ENCODE data around the gene OR7C1. TPM values are rescaled to one million over a fixed set of nuclear protein-coding genes. Genes with fewer than 3 reads are reported as not detected.
"Not testable (repeated sequence)": the region's sequence is repeated elsewhere in the genome, so short reads cannot be mapped to it uniquely, and the experiment has no call there.

Gene OR7C1
- total and polyA plus RNA-seq, 3 donors from 2014 or later, result 2.5 to 6.1 (median 4.2) TPM

- peak; percentile 56 for DNase-seq
- peak overlapping the region in 1 of 2 donors; percentile 47 for H3K4me3 ChIP-seq
- 8 to 13% methylated on average over 16 to 18 of the region's 18 CpGs for WGBS, 2 donors
- H3K9me3 ChIP-seq, result no peaks in the 10 kb centered on the region
- no peaks in the 10 kb centered on the region for H3K27me3 ChIP-seq
- no peak for TF ChIP-seq POLR2A (IDR thresholded peaks at IDR 0.05)
- TF ChIP-seq CTCF (IDR thresholded peaks at IDR 0.05), result peak in 2 of 3 experiments; percentile 69 to 71
- H3K36me3 ChIP-seq (ENCODE audit: low read depth, missing control alignments), result no peaks in the 10 kb centered on the region
- peaks cover 3% of the 10 kb centered on the region for H3K4me1 ChIP-seq
- peak overlapping the region; percentile 50 to 63 for H3K27ac ChIP-seq
- intact Hi-C loops (cut with DNase I; ENCODE audit: low total_unique reads), result no loop called here
Measured at GRCh38 chr19:14786421-14786851, 48.5 kb downstream of the OR7C1 start.

GRCh38 chr19:14785102-14785793 lies 49.7 kb downstream of the OR7C1 start:
- H3K36me3 ChIP-seq (ENCODE audit: low read depth, missing control alignments); H3K9me3 ChIP-seq; H3K27ac ChIP-seq; H3K27me3 ChIP-seq; H3K4me3 ChIP-seq; H3K4me1 ChIP-seq; DNase-seq; intact Hi-C loops (cut with DNase I; ENCODE audit: low total_unique reads): not testable (repeated sequence)
- WGBS, 2 donors, result 59 to 64% methylated on average over 9 to 11 of the region's 11 CpGs

DNA sequence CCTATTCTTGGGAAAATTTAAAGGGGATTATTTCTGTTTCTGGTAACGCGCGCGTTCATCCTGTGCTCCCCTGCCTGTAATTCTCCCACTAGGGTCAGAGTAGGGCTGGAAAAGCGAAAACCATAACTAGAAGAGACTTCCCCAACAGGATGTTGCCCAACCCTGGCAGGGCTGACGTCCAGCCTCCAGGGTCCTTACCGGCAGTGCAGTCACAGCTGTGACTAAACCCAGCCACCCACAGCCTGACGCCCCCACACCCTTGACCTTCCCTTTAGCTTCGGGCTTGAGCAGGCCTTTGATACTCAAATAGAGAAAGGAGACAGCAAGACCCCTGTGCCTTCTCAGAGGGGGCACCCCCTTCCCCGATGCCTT lies 50.3 kb downstream of the OR7C1 start:
- intact Hi-C loops (cut with DNase I; ENCODE audit: low total_unique reads); H3K27ac ChIP-seq; DNase-seq; H3K36me3 ChIP-seq (ENCODE audit: low read depth, missing control alignments); H3K9me3 ChIP-seq; H3K4me1 ChIP-seq; H3K4me3 ChIP-seq; H3K27me3 ChIP-seq: not testable (repeated sequence)
- WGBS, 2 donors, result 47 to 57% methylated on average over 9 to 10 of the region's 10 CpGs

DNA sequence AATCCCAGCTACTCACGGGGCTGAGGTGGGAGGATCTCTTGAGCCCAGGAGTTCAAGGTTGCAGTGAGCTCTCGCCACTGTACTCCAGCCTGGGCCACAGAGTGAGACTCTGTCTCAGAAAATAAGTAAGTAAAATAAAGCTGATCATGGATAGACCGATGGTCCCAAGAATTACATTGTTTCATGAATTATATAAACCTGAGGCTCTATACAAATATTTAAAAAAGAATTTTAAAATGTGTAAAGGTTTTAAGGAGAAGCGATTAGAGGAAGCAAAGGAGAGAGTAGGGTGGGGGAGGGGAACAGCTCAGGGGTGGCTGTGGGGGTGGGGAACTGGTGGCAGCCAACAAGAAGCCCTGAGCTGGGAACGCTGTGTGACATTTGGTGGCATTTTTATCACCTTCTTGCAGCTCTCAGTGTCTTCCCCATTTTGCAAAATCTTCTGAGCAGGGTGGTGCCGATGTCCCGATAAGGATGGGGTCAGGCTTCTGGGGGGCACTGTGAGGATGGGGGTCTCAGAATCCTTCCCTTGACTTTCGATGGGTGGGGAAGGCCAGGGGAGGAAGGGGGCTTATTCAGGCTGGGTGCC lies 51.5 kb downstream of the OR7C1 start:
- 47 to 57% methylated on average over 5 to 8 of the region's 8 CpGs for WGBS, 2 donors
- H3K4me3 ChIP-seq; H3K27me3 ChIP-seq; H3K4me1 ChIP-seq; H3K27ac ChIP-seq; H3K36me3 ChIP-seq (ENCODE audit: low read depth, missing control alignments); intact Hi-C loops (cut with DNase I; ENCODE audit: low total_unique reads); H3K9me3 ChIP-seq: not testable (repeated sequence)
- DNase-seq, result peak; percentile 34

GRCh38 chr19:14782626-14783409 lies 52.2 kb downstream of the OR7C1 start:
- 87% methylated on average over 16 of the region's 16 CpGs for WGBS, 2 donors
- intact Hi-C loops (cut with DNase I; ENCODE audit: low total_unique reads), result no loop called here
- Histone ChIP-seq H3K4me3 (no peak overlapping the region), H3K9me3 (no peaks in the 10 kb centered on the region), H3K27ac (no peak overlapping the region), H3K36me3 (ENCODE audit: low read depth, missing control alignments) (no peaks in the 10 kb centered on the region), H3K4me1 (peaks cover 3% of the 10 kb centered on the region), H3K27me3 (no peaks in the 10 kb centered on the region)
- TF ChIP-seq CTCF (IDR thresholded peaks at IDR 0.05) (no peak), POLR2A (IDR thresholded peaks at IDR 0.05) (no peak)
- DNase-seq, result no peak

- H3K36me3 ChIP-seq (ENCODE audit: low read depth, missing control alignments); H3K4me3 ChIP-seq; H3K4me1 ChIP-seq; intact Hi-C loops (cut with DNase I; ENCODE audit: low total_unique reads); H3K27me3 ChIP-seq; DNase-seq; H3K9me3 ChIP-seq; H3K27ac ChIP-seq: not testable (repeated sequence)
- 86 to 88% methylated on average over 17 of the region's 17 CpGs for WGBS, 2 donors
Measured at GRCh38 chr19:14781713-14782536, 53.1 kb downstream of the OR7C1 start.

GRCh38 chr19:14780622-14781225 lies 54.3 kb downstream of the OR7C1 start:
- H3K4me1 ChIP-seq; H3K9me3 ChIP-seq; H3K4me3 ChIP-seq; DNase-seq; H3K27ac ChIP-seq; H3K36me3 ChIP-seq (ENCODE audit: low read depth, missing control alignments); intact Hi-C loops (cut with DNase I; ENCODE audit: low total_unique reads); H3K27me3 ChIP-seq: not testable (repeated sequence)
- WGBS, 2 donors, result 67 to 83% methylated on average over 12 to 14 of the region's 14 CpGs

Data from testis (tissue), 3 donors.